NAMALWA (cell line): ENCODE data around the gene LINGO3.
A peak's percentile ranks its signal among the peaks of the same experiment; 100 is the strongest.

ENCODE experiments used
- DNase-seq: peaks from one replicate; pipeline ENCODE4 v3.0.0-alpha.2; 2015; ENCODE audit warnings: low spot score

Gene LINGO3

GRCh38 chr19:2261438-2262172 lies 46.3 kb downstream of the LINGO3 start:
- DNase-seq = peak; percentile 75

GRCh38 chr19:2260341-2260805 lies 47.6 kb downstream of the LINGO3 start:
- peak; percentile 87 for DNase-seq

GRCh38 chr19:2259336-2259735 lies 48.6 kb downstream of the LINGO3 start:
- no peak for DNase-seq
